WTC11 (cell line): Measurements from ENCODE around the gene SLBP. TPM values are rescaled to one million over a fixed set of nuclear protein-coding genes. Genes with fewer than 3 reads are reported as not detected.

Source experiments
- ATAC-seq: fragments of 200-7000 bp; cut with Tn5 transposase; 2 replicates; pipeline ENCODE4 v1.10.0; 2021; ENCODE audit warnings: mild to moderate bottlenecking, moderate library complexity
- CTCF ChIA-PET: fragments of 300-600 bp; sonication (Branson Sonifier 250); formaldehyde crosslinking; loops from one replicate; lab custom pipeline; 2021; ENCODE audit warnings: antibody characterized with exemption; lab: Charles Lee
- POLR2A ChIA-PET: fragments of 350-600 bp; sonication (Branson Sonifier 250); formaldehyde crosslinking; loops from one replicate; lab custom pipeline; 2021; ENCODE audit warnings: antibody characterized with exemption; lab: Charles Lee
- DNase-seq: peaks from one replicate; pipeline ENCODE4 v3.0.0; 2021; ENCODE audit warnings: low spot score
- H3K27ac Mint-ChIP-seq: 2 replicates; pipeline ENCODE4 v1.8.0; 2021; ENCODE audit warnings: mixed read lengths
- H3K27me3 Mint-ChIP-seq: 2 replicates; pipeline ENCODE4 v1.8.0; 2021; ENCODE audit warnings: low read depth, mild to moderate bottlenecking, moderate library complexity, mixed read lengths
- H3K36me3 Mint-ChIP-seq: 2 replicates; pipeline ENCODE4 v1.8.0; 2021; ENCODE audit warnings: mixed read lengths
- H3K4me1 Mint-ChIP-seq: 2 replicates; pipeline ENCODE4 v1.8.0; 2022; ENCODE audit warnings: mixed read lengths
- H3K4me3 Mint-ChIP-seq: 2 replicates; pipeline ENCODE4 v1.8.0; 2021; ENCODE audit warnings: mild to moderate bottlenecking, moderate library complexity, mixed read lengths
- H3K9me3 Mint-ChIP-seq: 2 replicates; pipeline ENCODE4 v1.8.0; 2021; ENCODE audit warnings: mixed read lengths
- ATF3 ChIP-seq: sonication (generic); formaldehyde crosslinking; conservative IDR thresholded peaks from 2 replicates; pipeline ENCODE4 v1.8.1; 2022; ENCODE audit warnings: mild to moderate bottlenecking, missing genetic modification reagents
- ELF4 ChIP-seq: sonication (generic); formaldehyde crosslinking; IDR thresholded peaks from 2 replicates; pipeline ENCODE4 v1.8.1; 2022; ENCODE audit warnings: low read depth, mild to moderate bottlenecking, moderate library complexity, missing genetic modification reagents
- ERG ChIP-seq: fragments of 250-450 bp; sonication (Bioruptor Pico); IDR thresholded peaks from 2 replicates; pipeline ENCODE4 v1.8.0; 2021; ENCODE audit warnings: mild to moderate bottlenecking
- ESRRA ChIP-seq: sonication (generic); formaldehyde crosslinking; IDR thresholded peaks from 2 replicates; pipeline ENCODE4 v1.8.1; 2022; ENCODE audit warnings: mild to moderate bottlenecking, missing genetic modification reagents, borderline replicate concordance
- FOXJ3 ChIP-seq: sonication (generic); formaldehyde crosslinking; IDR thresholded peaks from 2 replicates; pipeline ENCODE4 v1.9.0; 2021; ENCODE audit warnings: missing genetic modification reagents, mild to moderate bottlenecking, borderline replicate concordance
- FOXP1 ChIP-seq: sonication (generic); formaldehyde crosslinking; IDR thresholded peaks from 2 replicates; pipeline ENCODE4 v1.8.0; 2022; ENCODE audit warnings: missing genetic modification reagents, mild to moderate bottlenecking, moderate library complexity, borderline replicate concordance
- HMGXB4 ChIP-seq: sonication (generic); formaldehyde crosslinking; IDR thresholded peaks from 2 replicates; pipeline ENCODE4 v1.8.1; 2023; ENCODE audit warnings: mild to moderate bottlenecking, moderate library complexity, missing genetic modification reagents
- MAX ChIP-seq: sonication (generic); formaldehyde crosslinking; IDR thresholded peaks from 2 replicates; pipeline ENCODE4 v1.8.0; 2022; ENCODE audit warnings: mild to moderate bottlenecking, missing genetic modification reagents
- NFATC4 ChIP-seq: fragments of 250-450 bp; sonication (Bioruptor Pico); IDR thresholded peaks from 2 replicates; pipeline ENCODE4 v1.9.0; 2021; ENCODE audit warnings: mild to moderate bottlenecking
- PREB ChIP-seq: sonication (generic); formaldehyde crosslinking; IDR thresholded peaks from 2 replicates; pipeline ENCODE4 v1.8.1; 2022; ENCODE audit warnings: mild to moderate bottlenecking, missing genetic modification reagents, moderate library complexity, borderline replicate concordance
- STAT6 ChIP-seq: sonication (generic); formaldehyde crosslinking; conservative IDR thresholded peaks from 2 replicates; pipeline ENCODE4 v1.8.1; 2023; ENCODE audit warnings: mild to moderate bottlenecking, low read depth, missing genetic modification reagents, moderate library complexity
- TCF7 ChIP-seq: sonication (generic); formaldehyde crosslinking; IDR thresholded peaks from 2 replicates; pipeline ENCODE4 v1.8.0; 2022; ENCODE audit warnings: mild to moderate bottlenecking, low read depth, missing genetic modification reagents, moderate library complexity
- TEAD1 ChIP-seq: sonication (generic); formaldehyde crosslinking; IDR thresholded peaks from 2 replicates; pipeline ENCODE4 v1.8.0; 2022; ENCODE audit warnings: mild to moderate bottlenecking, missing genetic modification reagents
- USF1 ChIP-seq: sonication (generic); formaldehyde crosslinking; IDR thresholded peaks from 2 replicates; pipeline ENCODE4 v1.8.0; 2022; ENCODE audit warnings: mild to moderate bottlenecking, missing genetic modification reagents
- ZNF121 ChIP-seq: sonication (generic); formaldehyde crosslinking; IDR thresholded peaks from 2 replicates; pipeline ENCODE4 v1.8.0; 2023; ENCODE audit warnings: missing genetic modification reagents
- ZNF138 ChIP-seq: sonication (generic); formaldehyde crosslinking; conservative IDR thresholded peaks from 2 replicates; pipeline ENCODE4 v1.8.1; 2022; ENCODE audit warnings: mild to moderate bottlenecking, moderate library complexity, missing genetic modification reagents
- ZNF219 ChIP-seq: sonication (generic); formaldehyde crosslinking; IDR thresholded peaks from 2 replicates; pipeline ENCODE4 v1.8.0; 2023; ENCODE audit warnings: missing genetic modification reagents, mild to moderate bottlenecking, borderline replicate concordance
- ZNF232 ChIP-seq: sonication (generic); formaldehyde crosslinking; IDR thresholded peaks from 2 replicates; pipeline ENCODE4 v1.8.0; 2022; ENCODE audit warnings: mild to moderate bottlenecking, missing genetic modification reagents
- ZNF317 ChIP-seq: sonication (generic); formaldehyde crosslinking; IDR thresholded peaks from 2 replicates; pipeline ENCODE4 v1.8.1; 2023; ENCODE audit warnings: low read depth, mild to moderate bottlenecking, moderate library complexity, missing genetic modification reagents, borderline replicate concordance
- total RNA-seq: library from RNA; stranded (reverse); gene quantifications from 3 replicates; pipeline ENCODE4 v1.2.3, GENCODE V29; 2021
- TF ChIP-seq, protein P1 (sequence below): sonication (generic); formaldehyde crosslinking; IDR thresholded peaks from 2 replicates; pipeline ENCODE4 v1.8.1; 2022; ENCODE audit warnings: low read depth, missing genetic modification reagents, borderline replicate concordance

Gene SLBP
- total RNA-seq, 1 experiment from 2014 or later, result 40.2 TPM

- H3K4me3 Mint-ChIP-seq, result no peak overlapping the region
- peaks cover 10% of the 10 kb centered on the region for H3K9me3 Mint-ChIP-seq
- no peak overlapping the region for H3K27ac Mint-ChIP-seq
- POLR2A ChIA-PET, result no interaction called here
- TF ChIP-seq USF1 (CRISPR knock-in tag), result no peak
- TF ChIP-seq ERG (CRISPR knock-in tag), result no peak
- TF ChIP-seq FOXJ3 (CRISPR knock-in tag), result no peak
- TF ChIP-seq ESRRA (CRISPR knock-in tag), result no peak
- no peak for TF ChIP-seq ELF4 (CRISPR knock-in tag)
- no peak for TF ChIP-seq TCF7 (CRISPR knock-in tag)
- TF ChIP-seq TEAD1 (CRISPR knock-in tag), result no peak
- TF ChIP-seq ZNF317 (CRISPR knock-in tag), result no peak
- TF ChIP-seq, protein P1, sequence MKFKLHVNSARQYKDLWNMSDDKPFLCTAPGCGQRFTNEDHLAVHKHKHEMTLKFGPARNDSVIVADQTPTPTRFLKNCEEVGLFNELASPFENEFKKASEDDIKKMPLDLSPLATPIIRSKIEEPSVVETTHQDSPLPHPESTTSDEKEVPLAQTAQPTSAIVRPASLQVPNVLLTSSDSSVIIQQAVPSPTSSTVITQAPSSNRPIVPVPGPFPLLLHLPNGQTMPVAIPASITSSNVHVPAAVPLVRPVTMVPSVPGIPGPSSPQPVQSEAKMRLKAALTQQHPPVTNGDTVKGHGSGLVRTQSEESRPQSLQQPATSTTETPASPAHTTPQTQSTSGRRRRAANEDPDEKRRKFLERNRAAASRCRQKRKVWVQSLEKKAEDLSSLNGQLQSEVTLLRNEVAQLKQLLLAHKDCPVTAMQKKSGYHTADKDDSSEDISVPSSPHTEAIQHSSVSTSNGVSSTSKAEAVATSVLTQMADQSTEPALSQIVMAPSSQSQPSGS (CRISPR knock-in tag), result no peak
- TF ChIP-seq PREB (CRISPR knock-in tag), result no peak
- no peak for TF ChIP-seq HMGXB4 (CRISPR knock-in tag)
- no peak for TF ChIP-seq NFATC4 (CRISPR knock-in tag)
- no peak for TF ChIP-seq ZNF219 (CRISPR knock-in tag)
- no peak for TF ChIP-seq FOXP1
- no peak for TF ChIP-seq ZNF138
- no peak for TF ChIP-seq MAX (CRISPR knock-in tag)
- no peak for TF ChIP-seq ATF3 (CRISPR knock-in tag)
- no peak for TF ChIP-seq STAT6
- TF ChIP-seq ZNF232 (CRISPR knock-in tag), result no peak
- no peak for TF ChIP-seq ZNF121 (CRISPR knock-in tag)
- TF ChIP-seq, all 79 proteins: peak for 0
- no peaks in the 10 kb centered on the region for H3K4me1 Mint-ChIP-seq
- H3K27me3 Mint-ChIP-seq, result no peaks in the 10 kb centered on the region
- no peak for ATAC-seq
- no peak for DNase-seq
- H3K36me3 Mint-ChIP-seq, result peaks cover 91% of the 10 kb centered on the region
- CTCF ChIA-PET, result interaction anchor here (1.1 to 1.2 kb wide), 2 partner anchors 10 to 45 kb away, joined by 3 to 5 read pairs; no protein-coding TSS in a partner anchor
Observed at GRCh38 chr4:1737666-1738065, 25.5 kb upstream of the SLBP start.
